ENCODE measurements around the gene FEM1A.
"Not testable (repeated sequence)": the region's sequence is repeated elsewhere in the genome, so short reads cannot be mapped to it uniquely, and the experiment has no call there.

FEM1A gene, protein sequence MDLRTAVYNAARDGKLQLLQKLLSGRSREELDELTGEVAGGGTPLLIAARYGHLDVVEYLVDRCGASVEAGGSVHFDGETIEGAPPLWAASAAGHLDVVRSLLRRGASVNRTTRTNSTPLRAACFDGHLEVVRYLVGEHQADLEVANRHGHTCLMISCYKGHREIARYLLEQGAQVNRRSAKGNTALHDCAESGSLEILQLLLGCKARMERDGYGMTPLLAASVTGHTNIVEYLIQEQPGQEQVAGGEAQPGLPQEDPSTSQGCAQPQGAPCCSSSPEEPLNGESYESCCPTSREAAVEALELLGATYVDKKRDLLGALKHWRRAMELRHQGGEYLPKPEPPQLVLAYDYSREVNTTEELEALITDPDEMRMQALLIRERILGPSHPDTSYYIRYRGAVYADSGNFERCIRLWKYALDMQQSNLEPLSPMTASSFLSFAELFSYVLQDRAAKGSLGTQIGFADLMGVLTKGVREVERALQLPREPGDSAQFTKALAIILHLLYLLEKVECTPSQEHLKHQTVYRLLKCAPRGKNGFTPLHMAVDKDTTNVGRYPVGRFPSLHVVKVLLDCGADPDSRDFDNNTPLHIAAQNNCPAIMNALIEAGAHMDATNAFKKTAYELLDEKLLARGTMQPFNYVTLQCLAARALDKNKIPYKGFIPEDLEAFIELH

DNA sequence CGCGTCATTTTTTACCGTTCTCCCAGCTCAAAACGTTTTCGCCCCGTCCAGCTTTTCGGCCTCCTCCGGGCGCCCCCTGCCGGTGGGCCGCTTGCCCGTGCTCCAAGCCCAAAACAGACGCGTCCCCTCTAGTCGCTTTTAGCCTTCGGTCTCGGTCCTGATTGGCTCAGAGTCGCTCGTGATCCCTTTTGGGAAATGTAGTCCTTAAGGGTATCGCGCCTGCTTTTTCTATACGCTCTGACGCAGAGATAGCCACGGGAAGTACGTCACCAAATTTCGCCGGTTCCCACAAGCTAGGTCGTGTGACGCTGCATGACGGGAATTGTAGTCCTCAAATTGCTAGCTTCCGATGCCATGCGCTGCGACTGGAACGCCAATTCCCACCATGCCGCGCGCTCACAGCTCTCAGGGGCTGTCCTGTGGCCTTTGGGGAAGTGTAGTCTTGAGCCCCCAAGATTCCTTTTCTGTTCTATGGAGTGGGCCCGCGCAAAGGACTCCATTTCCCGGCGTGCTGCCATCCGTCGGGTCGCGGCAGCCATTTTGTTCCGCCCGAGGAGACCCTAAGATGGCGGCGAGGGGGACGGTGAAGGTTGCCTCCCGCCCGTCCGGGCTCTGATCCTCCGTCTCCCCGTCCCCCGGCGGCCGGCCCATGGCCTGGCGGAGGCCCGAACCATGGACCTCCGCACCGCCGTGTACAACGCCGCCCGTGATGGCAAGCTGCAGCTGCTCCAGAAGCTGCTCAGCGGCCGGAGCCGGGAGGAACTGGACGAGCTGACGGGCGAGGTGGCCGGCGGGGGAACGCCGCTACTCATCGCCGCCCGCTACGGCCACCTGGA lies at the start of gene FEM1A:
FEM1A (plus strand) TSS at position 552 of the 836 bp plus-strand sequence; CDS start at position 673, 121 bp downstream.
- peak; percentile 100 for DNase-seq

DNA sequence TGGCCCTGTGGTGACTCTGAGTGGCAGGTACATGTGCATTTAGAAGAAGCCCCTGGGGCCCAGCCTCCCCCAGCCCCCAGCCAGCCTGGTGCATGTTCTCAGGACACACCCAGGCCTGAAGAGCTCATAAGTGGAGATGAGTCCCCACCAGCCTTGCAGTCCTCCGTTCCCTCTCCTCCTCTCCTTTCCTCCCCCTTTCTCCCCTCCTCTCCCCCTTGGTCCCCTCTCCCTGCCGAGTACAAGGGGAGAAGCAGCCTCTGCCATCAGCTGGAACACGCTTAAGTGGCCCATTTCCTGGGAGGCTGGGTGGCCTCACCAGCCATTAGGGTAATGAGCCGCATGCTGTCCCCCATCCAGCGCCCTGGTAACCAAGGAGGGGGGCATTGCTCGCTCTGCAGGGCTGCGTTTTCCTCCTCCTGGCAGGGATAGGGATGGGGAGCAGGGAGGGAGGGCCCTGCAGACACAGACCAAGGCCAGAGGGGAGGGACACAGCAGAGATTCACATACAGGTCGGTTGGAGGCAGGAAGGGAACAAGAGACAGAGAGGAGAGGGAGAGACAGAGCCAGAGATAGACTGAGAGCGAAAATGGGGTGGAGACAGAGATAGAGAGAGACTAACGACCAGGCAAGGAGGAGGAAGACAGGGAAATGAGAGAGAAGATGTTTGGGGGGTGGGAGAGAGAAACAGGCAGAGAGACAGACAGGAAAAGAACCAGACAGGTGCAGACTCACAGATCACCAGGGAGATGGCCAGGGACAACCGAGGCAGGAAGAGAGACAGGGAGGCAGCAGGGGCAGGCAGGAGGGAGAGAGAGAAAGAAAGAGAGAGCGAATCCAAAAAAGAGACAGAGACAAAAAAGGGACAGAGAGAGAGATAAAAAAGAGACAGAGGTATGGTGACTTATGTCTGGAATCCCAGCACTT lies 48.5 kb upstream of the FEM1A start:
- DNase-seq: no peak

DNA sequence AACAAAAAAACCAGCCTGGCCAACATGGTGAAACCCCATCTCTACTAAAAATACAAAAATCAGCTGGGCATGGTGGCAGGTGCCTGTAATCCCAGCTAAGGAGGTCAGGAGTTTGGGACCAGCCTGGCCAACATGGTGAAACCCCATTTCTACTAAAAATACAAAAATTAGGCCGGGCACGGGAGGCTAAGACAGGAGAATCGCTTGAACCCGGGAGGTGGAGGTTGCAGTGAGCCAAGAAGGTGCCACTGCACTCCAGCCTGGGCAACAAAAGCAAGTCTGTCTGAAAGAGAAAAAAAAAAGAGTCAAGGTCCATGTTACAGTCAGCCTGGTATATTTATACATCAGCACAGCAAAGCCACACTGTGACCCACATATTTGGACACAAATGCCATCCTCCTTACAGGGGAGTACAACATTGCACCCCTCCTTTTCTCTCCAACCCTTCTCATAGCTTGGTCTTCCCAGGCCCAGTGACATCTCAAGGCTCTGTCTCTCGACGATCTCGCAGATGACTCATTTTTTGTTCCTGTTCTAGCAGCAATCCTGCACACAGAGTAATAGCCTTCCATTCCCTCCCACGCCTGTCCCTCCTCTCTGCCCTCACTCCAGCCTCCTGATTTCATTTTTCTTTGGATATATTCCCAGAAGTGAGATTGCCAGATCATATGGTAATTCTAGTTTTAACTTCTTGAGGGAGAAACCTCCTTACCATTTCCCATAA lies 46.9 kb upstream of the FEM1A start:
- peak; percentile 66 for DNase-seq

DNA sequence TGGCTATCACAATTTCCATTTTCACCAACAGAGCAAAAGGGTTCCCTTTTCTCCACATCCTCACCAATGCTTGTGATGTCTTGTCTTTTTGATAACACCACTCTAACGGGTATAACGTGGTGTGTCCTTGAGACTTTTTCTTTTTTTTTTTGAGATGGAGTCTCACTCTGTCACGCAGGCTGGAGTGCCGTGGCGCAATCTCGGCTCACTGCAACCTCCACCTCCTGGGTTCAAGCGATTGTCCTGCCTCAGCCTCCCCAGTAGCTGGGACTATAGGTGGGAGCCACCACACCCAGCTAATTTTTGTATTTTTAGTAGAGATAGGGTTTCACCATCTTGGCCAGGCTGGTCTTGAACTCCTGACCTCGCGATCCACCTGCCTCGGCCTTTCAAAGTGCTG lies 46.4 kb upstream of the FEM1A start:
- not testable (repeated sequence) for DNase-seq

DNA sequence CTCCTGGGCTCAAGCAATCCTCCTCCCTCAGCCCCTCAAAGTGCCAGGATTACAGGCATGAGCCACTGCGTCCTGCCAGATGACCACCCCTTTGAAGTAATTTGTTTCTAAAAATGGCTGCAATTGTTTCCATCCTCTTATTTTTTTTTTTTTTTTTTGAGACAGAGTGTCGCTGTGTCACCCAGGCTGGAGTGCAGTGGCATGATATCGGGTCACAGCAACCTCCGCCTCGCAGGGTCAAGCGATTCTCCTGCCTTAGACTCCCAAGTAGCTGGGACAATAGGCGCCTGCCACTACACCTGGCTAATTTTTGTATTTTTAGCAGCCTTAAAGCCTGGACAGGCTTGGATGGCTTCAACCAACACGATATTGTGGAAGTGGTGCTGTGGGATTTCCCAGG lies 45.5 kb upstream of the FEM1A start:
- no peak for DNase-seq

DNA sequence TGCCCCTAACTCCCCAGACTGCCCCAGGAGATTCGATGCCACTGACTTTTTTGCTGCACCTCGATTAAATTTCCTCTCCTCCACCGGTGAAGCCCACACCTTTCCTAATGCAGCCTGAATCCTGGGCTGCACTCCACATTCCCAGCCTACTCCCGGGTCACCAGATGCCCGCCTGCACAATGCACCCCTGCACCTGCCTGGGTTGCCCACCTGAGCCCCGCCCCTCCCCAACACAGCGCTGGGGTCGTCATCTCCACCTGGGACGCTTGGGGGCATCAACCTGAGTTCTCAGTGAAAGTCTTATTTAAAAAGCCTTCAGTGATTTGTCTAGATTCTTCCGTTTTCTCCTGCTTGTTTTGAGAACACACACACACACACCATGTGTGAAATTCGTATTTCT lies 43.3 kb upstream of the FEM1A start:
- DNase-seq: no peak

DNA sequence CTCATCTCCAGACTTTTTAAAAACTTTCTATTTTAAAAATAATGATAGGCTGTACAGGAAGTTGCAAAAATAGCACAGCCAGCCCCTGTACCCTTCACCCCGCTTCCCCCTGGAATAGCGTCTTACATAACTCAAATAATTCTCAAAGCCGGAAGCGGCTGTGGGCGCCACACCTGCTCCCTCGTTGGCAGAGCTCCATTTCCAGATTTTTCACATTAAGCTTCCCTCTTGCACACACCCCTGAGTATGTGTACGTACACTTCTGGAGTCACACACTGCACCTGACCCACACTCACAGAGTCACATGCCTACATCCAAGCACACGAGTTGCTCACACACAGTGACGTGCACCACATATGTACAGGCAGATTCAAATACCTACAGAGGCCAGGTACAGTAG lies 42.9 kb upstream of the FEM1A start:
- no peak for DNase-seq

DNA sequence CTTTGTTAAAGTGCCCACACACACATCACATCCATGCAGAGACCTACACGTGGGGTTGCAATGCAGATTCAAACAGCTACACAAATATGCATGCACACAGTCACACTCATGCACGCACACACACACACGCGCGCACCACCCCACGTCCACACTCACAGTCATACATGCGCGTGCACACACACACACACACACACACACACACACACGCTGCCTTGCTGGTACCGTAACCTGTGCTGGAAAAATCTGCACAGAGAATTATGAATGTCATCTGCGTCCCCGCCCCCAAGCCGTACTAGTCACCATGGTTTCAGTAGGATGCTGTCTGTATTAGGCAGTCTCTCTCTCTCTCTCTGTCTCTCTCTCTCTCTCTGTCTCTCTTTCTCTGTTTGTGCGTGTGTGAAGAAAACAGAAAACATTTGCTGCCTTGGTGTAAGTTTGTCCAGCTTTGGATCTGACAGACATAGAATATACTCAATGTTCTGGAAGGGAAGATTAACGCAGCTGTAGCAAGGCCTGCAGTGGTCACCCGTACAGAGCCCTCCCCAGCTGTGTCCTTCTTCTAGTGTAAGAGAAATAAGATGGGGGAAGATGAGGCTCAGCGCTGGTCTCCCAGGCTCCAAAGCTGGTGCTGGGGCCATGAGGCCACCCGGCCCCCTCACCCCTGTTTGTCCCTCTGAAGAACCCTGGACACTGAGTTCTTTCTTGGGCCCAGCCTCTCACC lies 41.5 kb upstream of the FEM1A start:
- no peak for DNase-seq

DNA sequence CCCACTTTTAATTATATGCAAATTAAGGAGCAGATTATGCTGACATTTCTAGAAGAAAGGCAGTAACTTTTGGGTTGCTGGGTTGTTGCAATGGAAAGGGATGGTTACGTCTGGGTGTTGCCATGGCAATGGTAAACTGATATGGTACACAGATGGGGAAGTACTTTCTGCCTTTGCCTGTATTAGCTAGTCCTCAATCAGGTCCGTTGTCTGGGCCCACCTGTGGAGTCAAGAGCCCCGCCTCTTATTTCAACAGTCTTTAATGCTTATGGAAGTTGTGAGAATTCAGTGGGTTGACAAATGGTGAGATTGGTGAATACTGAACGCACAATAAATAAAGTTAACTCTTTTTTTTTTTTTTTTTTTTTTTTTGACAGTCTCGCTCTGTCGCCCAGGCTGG lies 37.3 kb upstream of the FEM1A start:
- DNase-seq: no peak

DNA sequence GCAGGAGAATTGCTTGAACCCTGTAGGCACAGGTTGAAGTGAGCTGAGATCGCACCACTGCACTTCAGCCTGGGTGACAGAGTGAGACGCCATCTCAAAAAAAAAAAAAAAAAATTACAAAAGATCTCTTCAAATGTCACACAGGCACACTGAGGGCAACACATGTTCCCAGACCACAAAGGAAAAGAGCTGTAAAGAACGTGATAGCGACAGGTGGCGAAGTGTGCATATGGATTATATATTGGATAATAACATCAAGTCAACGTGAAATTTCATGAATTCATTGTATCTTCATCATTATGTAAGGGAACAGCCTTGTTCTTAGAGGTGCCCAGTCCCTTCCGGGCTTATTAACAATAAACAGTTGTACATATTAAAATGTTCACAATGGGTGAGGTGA lies 36.1 kb upstream of the FEM1A start:
- no peak for DNase-seq

DNA sequence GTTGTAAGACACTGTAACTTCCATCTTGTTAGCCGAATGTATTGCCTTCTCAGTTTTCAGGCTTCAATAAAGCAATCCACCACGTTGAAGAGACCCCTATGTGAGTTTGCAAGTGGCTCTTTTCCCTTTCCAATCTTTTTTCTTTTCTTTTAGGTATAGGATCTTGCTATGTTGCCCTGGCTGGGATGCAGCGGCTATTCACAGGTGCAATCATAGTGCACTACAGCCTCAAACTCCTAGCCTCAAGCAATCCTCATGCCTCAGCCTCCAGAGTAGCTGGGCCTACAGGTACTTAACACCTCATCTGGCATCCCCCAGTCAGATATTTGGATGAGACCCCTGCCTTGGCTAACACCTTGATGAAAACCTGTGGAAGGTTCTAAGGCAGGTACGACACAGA lies 33.5 kb upstream of the FEM1A start:
- no peak for DNase-seq

DNA sequence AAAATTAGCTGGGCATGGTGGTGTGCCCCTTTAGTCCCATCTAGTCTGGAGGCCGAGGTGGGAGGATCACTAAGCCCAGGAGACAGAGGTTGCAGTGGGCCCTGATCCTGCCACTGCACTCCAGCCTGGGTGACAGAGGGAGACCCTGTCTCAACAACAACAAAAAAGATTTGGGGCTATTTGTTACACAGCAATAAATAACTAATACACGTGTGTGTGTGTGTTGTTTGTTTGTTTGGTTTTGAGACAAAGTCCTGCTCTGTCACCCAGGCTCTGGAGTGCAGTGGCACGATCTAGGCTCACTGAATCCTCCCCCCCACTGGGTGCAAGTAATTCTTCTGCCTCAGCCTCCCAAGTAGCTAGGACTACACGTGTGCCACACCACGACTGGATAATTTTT lies 32.9 kb upstream of the FEM1A start:
- DNase-seq: no peak

DNA sequence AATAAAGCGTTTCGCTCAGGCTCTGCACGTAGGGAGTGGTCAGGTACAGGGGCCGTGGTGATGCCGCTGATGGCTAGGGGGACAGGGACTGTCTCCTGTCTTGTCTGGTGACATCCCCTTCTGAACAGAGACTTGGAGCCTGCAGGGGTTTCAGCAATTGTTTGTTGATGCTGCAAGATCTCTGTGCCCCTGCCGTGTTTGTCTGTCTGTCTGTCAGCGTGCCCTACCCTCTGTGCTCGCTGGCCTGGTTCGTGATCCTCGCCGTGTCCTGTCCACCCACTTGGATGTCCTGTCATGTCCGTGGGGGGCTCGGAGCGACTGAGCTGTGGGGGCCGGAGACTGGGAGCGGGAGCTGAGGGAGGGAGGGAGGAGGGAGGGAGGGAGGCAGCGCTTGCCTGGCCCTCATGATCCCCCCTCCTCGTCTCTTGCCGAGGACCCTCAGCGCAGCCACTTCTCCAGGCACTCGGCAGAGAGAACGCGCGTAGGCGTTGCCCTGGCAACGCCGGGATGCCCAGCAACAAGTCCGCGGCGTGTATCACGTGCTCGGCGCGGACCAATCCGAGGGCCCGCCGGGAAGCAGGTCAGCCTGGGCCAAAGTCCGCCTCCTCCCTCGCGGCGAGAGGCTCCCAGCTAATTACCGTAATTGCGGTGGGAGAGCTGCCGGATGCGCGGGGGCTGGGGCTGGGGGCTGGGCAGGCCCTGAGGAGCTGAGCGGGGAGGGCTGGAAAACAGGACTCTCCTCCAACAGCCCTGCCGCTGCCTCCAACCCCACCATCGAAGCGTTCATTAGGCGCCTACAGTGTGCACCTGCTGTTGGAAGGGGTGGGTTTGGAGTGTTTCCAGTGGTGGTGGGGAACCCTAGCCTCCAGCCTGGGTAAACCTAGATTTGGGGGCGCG lies 31.9 kb upstream of the FEM1A start:
- peak; percentile 92 for DNase-seq

DNA sequence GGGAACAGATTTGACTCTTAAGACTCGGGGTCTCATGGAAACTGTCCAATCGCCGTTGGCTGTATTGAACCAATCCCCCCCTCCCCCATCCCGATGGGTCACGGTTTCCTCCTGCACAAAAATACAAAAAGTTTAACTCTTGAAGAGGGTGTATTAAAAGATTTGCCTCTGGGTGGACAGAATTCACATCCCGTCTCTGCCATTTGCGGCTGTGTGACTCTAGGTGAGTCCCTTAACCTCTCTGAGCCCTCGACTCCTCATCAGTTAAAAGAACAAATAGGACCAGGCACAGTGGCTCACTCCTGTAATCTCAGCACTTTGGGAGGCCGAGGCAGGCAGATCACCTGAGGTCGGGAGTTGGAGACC lies 31.3 kb upstream of the FEM1A start:
- DNase-seq: no peak

DNA sequence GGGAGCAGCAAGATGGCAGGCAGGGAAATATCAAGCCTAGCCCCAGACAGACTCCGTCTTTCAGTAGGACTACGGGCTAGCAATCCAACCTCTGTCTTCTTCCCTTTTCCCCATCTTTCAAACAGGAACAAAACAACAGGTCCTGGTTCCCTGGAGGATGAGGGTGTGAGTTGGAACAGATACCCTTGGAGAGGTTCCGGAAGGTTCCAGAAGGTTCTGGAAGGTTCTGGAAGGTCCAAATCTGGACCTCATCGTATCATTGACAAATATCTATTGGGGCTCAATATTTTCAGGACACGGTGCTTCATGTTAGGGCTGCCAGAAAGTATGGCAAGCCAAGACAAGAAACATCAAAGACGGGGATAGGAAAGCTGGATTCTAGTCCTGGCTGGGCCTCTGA lies 28.5 kb upstream of the FEM1A start:
- DNase-seq: no peak

DNA sequence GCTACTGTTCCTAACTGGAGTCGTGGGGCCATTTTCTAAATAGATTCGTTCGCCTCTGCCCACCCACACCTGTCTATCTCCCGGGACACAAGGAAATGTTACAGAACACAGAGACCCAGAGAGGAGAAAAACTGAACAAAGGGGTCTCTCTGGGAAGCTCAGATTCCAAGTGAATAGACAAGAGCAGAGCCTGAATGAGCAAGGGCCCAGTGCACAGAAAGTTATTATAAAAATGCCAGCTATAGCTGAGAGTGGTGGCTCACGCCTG lies 27.2 kb upstream of the FEM1A start:
- no peak for DNase-seq

DNA sequence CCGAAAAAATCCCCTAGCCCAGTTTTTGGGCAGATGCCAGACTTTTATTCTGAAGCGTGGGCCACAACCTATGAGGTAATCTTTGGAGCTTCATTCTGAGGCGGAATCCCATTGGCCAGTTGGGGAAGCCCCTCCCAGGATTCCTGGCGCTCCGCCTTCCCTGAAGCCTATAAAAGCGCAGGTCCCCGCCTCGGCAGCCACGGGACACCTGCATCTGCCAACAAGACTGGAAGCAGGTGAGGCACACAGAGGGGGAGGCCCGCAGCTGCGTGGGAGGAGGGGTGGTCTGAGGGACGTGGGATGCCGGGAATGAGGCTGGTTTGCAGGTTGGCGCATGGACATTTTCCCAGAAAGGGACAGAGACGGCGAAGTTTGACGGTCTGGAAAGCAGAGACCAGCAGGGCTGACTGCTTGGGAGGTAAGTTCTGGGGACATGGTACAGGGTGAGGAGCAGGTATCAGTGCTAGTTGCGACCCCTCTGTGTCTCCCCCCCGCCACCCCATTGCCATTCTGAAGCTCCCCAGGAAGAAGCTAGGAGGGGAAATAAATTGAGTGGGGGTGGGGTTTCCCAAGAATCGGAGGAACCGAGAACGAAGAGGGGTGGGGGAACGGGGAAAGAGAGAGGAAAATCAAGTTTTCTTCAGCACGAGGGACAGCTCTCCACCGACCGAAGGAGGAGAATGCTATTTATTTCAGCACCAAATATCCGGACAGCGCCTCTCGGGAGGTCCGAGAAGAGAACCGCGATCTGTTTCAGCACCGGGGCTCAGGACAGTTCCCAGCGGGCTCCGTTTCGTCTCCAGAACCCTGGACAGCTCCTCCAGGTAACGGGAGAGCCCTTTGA lies 22.4 kb upstream of the FEM1A start:
- DNase-seq: peak; percentile 88

DNA sequence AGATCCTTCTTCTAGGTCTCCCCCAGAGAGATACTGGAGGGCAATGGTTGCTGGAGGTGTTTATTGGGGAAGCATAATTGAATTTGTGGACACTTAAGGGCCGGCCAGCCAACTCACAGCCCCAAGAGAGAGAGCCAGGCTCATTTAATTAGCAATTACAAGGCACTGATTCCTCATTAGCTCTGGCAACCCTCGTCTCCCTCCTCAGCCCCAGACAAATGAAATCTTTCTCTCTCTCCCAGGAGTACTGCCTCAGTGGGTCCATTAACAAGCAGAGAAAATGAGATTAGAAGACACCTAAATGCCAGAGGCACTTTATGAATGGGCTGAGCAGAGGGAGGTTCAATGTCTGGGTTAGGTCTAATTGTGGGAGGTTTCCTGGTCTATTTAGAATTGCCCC lies 19.0 kb upstream of the FEM1A start:
- DNase-seq: no peak

DNA sequence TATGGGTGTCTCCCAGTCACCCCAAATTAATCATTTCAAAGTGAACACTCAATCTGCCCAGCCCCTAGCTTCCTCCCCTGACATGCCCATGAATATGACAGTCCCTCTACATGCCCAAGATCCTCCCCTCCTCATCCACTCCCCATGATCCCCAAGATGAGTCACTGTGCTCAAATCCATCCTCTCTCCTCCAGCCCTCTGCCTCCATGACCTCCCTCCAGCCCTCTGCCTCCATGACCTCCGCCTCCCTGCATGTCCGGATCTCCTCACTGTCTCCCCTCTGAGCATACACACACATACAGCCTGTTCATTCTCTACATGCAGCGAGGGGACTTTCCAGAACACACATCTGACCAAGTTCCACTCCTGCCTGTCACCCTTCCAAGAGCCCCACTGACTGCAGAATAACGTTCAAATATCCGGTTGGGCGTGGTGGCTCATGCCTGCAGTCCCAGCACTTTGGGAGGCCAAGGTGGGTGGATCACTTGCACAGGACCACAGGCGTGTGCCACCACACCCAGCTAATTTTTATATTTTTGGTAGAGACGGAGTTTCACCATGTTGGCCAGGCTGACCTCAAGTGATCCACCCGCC lies 18.4 kb upstream of the FEM1A start:
- no peak for DNase-seq
